Stimulated activated CD8-positive, alpha-beta memory T cell treated with anti-CD3 and anti-CD28 coated beads, Interleukin-15, amount 100 ng/mL, for 24 hours (primary cell): ENCODE data around the gene RBM17.
"Not testable (repeated sequence)": the region's sequence is repeated elsewhere in the genome, so short reads cannot be mapped to it uniquely, and the experiment has no call there.

ENCODE experiments used
- DNase-seq: peaks from one replicate; pipeline ENCODE4 v3.0.0-alpha.2; 2020; ENCODE audit warnings: low read depth

RBM17 gene

DNA sequence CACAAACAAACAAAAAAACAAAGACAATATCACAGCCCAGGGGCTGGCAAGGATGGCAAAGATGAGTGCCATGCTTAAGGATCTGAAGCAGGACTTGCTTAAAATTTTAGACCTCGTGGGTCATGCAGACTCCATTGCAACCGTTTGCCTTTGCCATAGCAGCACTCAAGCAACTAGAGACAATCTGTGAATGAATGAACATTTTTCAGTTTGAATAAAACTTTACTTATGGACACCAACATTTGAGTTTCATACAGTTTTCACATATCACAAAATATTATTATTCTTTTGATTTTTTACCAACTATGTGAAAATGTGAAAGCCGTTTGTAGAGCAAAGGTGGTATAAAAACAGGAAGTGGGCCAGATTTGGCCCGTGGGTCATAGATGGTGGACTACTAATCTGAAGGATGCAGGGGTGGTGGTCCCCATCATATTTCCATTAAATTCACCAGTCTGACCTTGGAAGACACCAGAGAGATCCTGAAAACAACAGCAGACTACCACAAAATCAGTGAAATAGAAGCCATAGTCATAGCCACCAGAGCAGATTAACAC is 8.3 kb upstream of the RBM17 start:
- DNase-seq: no peak

DNA sequence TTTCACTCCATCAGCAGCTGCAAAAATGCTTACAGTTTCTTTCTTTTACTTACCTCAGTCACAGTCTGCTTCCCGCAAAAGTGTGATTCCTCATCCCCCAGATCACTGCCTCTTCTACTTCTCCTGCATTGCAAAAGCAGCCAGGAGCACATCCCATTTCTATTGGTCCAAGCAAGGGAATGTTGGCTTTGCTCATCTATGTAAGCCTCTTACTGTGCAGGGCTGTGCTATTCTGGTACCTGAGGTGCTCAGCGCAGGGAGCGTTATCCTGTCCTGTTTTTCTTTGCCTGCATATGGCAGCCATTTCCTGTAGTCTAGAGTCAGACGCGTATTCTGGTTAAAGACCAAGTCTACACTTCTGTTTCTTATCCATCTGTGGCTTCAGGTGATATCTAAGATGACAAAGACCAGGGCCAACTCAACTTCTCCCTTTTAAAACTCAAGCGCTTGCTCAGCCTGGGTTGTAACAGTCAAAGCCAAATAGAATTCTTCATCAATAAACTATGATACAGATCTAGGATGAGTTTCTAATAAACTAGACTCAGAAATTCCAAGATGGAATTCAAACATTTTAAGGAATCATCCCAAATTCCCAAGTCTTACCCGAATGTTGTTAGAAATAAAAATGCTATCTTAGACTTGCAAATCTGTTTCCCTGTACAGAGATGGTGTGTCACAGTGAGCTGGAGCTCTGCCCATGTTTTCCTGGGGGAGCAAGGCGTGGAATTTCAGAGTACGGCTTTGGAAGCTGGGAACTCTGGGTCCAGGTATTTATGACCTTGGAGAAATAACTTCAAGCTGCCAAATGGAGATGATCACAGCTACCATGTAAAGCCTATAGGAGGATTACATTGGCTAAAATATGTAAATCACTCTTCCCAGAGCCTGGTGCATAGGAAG is 6.1 kb upstream of the RBM17 start:
- DNase-seq: no peak

DNA sequence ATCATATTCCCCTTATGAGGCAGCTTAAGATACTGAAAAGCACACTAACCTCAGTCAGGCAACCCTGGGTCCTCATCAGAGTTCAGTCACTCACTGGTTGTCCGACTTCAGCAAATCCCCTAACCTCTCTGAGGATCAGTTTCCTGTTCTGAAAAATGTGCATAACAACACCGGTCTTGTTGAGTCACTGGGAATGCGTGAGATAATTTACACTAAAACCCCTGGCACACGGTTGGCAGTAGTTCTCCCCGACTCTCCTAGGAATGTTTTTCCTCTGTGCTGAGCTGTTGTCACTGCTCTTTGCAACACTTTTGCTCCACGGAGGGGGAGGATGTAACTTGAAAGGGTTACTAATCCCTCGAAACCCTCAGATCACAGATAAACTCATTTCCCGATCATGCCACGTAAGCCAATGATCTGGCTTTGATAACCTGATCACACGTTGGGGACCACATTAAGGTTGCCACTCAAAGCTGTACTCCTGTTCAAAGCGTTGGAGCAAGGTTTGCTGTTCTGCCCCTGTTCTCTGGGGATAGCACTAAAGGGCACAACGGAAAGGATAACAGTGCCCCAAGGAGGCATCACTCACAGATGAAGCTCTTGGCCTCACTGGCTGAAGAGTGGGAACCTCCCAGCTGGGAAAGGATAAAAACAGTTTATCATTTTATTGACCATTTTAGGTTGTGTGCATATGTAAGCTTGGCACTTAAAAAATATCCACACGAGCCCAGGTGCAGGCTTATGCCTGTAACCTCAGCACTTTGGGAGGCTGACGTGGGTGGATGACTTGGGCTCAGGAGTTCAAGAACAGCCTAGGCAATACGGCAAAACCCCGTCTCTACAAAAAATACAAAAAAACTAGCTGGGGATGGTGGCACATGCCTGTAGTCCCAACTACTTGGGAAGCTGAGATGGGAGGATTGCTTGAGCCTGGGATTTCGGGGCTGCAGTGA is 5.0 kb upstream of the RBM17 start:
- no peak for DNase-seq

DNA sequence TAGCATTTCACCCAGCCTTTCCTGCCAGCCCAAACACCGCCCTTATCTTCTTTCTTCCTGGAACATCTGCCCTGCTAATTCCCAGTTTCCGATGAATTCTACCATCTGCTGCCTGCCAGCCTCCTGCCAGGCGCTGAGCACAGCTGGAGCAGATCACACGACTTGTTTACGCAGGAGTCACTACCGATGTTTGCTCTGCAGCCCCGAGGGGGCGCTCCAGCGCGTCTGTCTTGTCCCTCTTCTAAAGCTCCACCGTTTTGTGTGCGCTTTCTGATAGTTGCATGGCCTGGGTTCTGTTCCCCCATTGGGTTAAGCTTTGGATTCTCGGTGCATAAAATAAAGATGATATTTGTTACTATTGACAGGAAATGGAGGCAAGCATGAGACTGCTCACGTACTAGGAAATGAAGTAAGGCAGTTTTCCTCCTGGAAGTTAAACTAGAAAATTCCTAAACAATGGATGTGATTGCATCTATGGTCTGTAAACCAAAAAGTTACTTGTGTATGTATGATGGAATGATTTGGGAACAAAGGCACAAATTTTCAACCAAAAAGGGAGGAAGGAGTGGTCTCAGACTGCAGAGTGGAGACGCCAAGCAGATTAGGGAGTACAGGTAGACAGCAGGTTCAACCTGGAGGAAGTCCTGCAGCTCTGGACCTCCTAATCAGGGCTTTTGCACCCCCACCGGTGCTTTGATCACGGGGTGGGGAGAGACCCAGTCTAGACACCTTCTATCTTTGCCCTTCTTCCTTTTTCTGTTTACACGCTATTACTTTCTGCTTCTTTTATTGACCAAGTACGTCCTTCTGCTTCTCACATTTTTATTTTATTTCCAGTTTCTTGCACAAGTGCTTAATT is 2.2 kb upstream of the RBM17 start:
- peak; percentile 54 for DNase-seq

DNA sequence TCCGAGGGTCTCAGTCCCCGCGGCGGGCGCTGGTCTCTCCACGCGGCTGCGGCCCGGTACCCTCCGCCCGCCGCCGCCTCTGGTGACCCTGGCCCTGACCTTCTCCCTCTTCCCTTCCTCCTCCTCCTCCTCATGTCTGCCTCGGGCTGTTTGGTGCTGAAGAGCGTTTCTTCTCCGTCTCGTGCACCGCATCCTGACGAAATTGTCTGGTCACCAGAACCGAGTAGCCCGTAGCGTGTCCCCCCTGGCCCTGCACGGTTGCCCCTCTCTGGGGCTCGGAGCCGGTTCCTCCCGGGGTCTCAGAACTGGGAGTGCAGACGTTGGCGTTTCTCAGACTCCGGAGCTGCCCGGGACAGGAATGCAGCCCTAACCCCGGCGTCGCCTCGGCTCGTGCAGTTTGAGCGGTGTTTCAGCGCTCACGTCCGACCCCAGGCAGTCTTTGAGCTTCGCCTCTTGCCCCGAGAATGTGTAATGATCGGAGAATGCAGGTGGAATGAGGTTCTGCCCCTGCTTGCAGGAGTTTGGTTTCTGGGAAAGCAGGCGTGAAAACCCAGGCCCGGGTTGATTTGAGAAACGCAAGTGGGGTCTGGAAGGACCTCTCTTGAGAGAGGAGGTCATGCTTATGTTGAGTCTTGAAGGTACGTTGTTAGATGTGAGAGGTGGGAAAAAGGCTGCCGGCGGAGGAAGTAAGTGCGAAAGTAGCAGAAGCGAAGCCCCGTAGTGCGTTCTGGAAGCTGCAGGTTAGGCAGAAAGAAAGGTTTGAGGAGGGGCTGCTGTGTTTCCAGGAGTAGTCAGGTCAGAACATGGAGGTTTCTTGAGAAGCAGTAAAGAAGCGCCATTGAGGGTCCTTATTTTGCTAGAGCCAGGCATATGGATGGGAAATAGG is 743 bp downstream of the RBM17 start:
- no peak for DNase-seq

DNA sequence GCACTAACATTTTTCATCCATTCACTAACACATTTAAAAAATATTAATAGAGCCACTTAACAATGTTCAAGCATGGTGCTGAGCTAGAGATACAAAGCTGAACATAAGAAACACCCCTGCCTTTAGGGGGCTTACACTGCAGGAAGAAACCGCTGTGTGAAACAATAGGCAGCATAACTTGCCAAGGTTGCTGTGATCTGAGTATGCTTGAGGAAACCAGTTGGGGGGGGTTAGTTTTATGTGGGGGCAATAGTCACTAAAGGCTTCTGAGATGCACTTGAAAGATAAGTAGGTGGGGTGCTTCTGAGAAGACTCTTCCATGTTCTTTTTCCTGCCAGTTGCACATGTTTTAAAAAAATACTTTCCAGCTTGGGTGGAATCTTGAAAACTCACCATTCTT is 2.8 kb downstream of the RBM17 start:
- DNase-seq: no peak

DNA sequence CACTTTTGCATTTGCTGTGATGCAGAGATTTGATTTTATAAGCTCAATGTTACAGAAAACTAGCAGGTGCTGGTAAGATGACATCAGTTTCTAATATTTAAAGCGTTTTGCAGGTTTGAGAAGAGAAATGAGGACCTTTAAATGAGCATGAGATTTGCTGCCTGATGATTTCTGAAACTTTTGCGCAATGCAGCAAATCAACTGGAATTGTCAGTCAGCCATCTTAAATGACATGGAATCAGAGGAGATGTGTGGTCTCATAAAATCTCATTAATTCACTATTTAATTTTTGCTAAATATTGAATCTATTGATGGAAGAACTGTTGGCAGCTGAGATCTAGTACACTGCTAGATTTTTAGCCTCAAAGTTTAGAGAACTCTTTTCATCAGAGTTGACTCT is 3.9 kb downstream of the RBM17 start:
- DNase-seq: no peak

DNA sequence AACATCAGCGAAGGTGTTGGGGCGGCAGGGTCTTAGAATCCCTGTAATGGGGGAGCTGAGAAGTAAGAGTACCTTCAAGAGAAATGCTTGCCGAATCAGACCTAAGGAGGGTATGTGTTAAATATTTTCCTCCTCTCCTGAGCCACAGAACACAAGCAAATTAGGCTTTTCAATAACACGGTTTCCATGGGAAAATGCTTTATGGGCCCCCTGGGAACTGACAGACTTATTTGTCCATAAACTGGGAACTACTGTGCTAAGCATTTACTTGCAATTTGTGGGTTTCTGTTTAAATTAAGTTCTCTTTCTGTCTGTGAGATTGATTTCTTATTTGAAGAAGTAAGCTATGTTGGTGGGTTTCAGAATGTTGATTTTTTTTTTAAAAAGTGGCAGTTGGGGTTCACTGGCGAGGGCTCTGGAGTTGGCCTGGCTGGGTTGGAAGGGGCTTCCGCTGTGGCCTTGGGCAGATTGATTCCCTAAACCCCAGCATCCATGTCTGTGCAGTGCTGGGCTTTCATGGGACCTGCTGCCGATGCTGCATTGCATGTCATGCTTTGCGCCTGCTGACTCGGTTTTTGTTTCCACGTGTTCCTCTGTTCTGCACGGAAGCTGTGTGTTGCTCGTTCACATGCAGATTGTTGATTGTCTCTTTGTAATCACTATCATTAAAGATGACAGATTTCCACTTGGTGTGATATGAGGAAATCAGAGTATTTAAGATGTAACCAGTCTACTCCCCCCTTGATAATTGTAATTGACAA is 7.2 kb downstream of the RBM17 start:
- DNase-seq: no peak

DNA sequence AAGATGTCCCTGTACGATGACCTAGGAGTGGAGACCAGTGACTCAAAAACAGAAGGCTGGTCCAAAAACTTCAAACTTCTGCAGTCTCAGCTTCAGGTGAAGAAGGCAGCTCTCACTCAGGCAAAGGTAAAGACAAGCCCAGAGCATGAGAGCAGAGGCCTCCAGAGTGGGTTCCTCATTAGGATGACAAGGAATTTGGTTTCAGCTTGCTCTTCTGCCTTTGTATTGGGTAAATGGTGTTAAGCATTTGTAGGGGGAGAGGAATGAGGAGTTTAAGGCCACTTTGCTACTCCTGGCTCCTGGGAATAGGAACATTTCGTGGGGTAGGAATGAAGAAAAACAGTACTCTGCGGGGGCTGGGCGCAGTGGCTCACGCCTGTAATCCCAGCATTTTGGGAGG is 8.2 kb downstream of the RBM17 start:
- no peak for DNase-seq

DNA sequence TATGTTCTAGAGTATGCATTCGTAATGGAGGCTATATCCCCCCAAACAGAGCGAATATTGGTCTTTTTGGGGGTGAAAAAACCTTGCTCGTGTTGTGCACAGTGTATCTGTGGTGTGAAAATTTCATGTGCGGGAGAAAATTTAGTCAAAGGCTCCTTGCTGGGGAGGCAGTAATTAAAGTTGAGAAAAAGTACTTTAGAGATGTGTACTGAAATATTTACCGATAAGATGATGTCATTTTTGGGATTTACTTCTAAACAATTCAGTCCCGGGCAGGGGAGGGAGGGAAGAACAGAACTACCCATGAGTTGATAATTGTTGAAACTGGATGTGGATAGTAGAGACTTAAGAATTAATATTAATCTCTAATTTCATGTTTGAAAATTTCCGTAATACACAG is 9.3 kb downstream of the RBM17 start:
- no peak for DNase-seq

DNA sequence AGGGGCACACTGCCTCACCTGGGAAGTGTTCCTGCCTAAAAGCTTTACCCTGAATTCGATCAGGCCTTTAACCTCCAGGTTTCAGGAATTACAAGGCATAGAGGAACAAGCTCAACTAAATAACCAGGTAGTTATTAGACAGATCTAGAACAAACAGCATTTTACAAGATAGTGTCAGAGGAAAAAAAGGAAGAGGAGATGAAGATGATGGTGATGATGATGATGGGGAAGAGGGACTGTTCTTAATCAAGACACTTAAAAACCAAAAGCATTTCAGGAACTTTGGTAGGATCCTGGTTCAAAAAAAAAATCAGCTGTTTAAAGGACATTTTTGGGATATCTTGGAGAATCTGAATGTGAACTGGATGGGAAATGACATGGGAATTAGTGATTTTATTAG is 11.5 kb downstream of the RBM17 start:
- no peak for DNase-seq

DNA sequence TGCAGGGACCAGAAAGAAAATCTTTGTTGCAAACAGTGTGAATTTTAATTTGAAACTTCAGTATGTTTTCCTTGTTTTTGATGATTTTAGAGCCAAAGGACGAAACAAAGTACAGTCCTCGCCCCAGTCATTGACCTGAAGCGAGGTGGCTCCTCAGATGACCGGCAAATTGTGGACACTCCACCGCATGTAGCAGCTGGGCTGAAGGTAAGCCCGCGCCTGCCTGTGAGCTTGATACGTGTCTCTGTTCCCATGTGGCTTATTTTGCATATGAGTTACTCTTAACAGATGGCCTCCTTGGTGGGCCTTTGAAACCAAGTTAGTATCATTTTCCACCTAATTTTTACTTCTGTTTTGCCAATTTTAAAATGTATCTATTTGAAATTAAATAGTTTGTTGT is 12.3 kb downstream of the RBM17 start:
- no peak for DNase-seq

DNA sequence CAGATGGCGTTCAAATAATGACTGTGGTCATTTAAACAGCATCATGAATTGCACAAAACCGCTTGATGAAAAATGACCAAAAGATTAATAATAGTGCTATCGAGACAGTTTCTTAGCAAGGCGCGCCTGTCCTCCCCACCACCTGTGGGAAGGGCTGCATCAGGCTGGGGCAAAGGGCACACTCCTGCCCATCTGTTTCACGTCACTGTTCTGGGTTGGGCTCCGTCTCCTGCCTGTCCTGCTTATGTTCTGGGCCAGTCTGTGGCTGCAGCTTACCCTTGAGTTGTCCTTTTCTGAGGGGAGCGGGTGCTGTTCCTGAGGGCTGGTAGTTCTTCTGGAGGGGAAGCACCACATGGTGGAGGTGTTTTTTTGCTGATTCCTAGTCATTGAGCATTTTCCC is 13.3 kb downstream of the RBM17 start:
- no peak for DNase-seq

DNA sequence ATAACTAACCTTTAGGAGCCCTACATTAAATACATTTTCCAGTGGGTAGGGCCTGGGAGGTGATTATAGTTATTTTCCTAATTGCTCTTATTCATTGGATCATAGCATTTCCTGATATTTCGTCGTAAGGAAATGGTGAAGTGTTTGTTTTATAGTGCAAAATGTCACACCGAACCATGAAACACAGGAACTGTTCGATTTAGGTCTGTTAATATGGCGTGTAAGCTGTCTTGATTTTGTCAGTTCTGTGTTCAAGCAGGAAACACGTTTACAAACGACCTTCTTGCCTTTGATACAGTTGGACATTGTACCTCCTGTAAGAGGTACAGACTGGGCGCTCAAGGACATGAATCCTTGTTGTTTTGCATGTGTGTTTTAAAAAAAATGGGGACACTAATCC is 14.8 kb downstream of the RBM17 start:
- DNase-seq: no peak

DNA sequence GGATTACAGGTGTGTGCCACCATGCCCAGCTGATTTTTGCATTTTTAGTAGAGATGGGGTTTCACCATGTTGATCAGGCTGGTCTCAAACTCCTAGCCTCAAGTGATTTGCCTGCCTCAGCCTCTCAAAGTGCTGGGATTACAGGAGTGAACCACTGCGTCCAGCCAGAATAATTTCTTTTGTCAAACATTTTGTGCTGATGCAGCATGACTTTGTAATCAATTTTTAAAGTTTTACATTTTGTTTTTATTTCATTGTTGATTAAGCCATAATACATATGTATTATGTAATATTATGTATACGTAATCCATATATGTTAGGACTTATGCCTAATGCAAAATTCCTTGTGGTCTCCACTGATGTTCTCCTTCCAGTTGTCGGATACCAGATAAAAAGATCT is 18.8 kb downstream of the RBM17 start:
- not testable (repeated sequence) for DNase-seq

DNA sequence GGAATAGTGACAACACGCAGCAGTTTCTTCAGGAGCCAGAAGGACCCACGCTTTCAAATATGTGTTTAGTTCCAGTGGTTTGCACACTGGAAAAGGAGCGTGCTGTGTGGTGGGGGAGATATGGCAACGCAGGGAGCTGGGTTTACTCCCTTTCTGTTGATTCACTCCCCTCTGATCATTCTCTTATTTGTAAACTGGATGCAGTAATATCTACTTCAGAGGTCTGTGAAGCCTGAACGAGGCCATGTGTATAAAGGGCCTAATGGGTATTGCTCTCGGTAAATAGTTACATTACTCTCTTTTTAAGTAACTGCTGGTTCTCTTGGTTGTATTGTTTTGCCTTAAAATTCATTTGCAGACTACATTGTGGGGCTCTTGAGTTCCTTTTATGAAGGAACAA is 19.2 kb downstream of the RBM17 start:
- no peak for DNase-seq

DNA sequence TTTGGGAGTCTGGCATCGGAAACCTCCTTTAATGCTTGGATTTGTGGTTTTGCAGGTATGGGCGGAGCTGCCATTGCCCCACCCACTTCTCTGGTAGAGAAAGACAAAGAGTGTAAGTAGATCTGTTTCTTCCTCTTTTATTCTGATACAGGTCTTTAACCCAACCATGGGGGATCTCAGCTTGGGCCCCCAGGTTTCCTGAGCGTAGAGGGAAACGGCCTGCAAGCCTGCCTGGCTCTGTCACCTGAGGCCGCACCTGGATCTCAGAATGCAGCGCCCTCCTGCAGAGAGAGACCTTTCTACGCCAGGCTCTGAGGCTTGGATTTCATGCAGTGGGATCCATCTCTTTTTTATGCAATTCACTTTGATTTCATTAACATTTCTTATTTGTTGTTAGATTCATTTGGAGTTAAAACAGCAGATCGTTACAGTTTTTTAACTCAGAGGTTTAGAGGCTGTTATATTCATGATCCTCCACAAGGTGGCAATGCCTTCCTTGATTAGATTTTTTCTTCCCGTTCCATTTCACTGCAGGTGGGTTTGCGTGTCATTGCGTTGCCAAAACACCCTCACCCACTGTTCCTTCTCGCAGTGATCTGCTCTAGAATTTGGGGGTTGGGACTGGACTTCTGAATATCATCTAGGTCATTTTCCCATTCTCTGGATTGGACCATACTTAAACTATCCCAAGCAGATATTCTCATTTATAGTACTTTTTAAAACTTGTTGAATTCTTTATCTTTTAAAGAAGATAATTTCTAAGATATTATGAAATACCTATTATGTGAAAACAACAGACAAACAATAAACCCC is 20.0 kb downstream of the RBM17 start:
- no peak for DNase-seq

DNA sequence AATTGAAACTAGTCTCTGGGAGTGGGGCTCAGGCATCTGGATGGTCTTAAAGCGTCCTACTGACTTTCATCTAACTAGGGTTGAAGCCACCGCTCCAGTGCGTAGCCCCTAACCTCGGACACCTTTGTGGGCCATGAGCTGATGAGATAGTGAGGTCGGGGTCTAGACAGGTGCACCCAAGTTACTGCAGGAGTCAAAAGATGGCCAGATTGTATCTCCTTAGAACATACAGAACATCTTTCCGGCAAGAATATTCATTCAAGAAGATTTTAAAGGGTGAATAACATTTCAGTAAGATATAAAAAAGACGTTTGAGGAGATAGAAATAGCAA is 20.6 kb downstream of the RBM17 start:
- no peak for DNase-seq

DNA sequence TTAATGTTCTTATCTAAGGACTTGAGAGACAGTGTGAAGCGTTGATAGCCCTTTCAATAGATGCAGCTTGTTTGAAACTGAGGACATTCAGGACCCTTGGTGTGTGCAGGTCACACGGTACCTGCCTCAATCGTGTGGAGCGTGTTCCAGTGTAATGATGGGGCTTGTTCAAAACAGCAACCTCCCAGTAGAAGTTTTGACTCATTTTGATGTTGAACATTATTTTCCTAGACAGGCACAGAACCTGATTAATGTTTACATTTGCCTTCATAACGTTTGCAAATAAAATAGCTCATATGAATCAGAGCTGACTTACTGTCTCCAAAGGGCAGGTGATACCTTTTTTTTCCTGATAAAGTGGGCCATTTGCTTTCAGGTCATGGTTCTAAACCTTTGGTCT is 21.3 kb downstream of the RBM17 start:
- DNase-seq: no peak
